ENCODE data around the gene TMEM33.

The TMEM33 gene

GRCh38 chr4:41940834-41941233 is 5.6 kb downstream of the TMEM33 start:
- no peak for DNase-seq

- DNase-seq = no peak
Observed at GRCh38 chr4:41943506-41943905, 8.3 kb downstream of the TMEM33 start.

GRCh38 chr4:41944089-41944488 is 8.9 kb downstream of the TMEM33 start:
- no peak for DNase-seq

GRCh38 chr4:41949531-41949930 is 14.3 kb downstream of the TMEM33 start:
- DNase-seq = no peak

- no peak for DNase-seq
Observed at GRCh38 chr4:41957634-41958033, 22.4 kb downstream of the TMEM33 start.

- DNase-seq = no peak
Observed at GRCh38 chr4:41963105-41963504, 27.9 kb downstream of the TMEM33 start.

- DNase-seq = no peak
Observed at GRCh38 chr4:41964401-41964800, 29.2 kb downstream of the TMEM33 start.

GRCh38 chr4:41967392-41967791 is 32.2 kb downstream of the TMEM33 start:
- no peak for DNase-seq

GRCh38 chr4:41969671-41970070 is 34.4 kb downstream of the TMEM33 start:
- DNase-seq = no peak

GRCh38 chr4:41975341-41975740 is 40.1 kb downstream of the TMEM33 start:
- DNase-seq = no peak

GRCh38 chr4:41976775-41977516 is 41.7 kb downstream of the TMEM33 start:
- no peak for DNase-seq

GRCh38 chr4:41977709-41978108 is 42.5 kb downstream of the TMEM33 start:
- no peak for DNase-seq

- DNase-seq = no peak
Observed at GRCh38 chr4:41981456-41981855, 46.2 kb downstream of the TMEM33 start, which contains the start of gene DCAF4L1. Gene DCAF4L1 (plus strand): TSS chr4:41981756. CDS start chr4:41981793, 37 bp downstream.

GRCh38 chr4:41982716-41983115 is 47.5 kb downstream of the TMEM33 start:
- no peak for DNase-seq

- DNase-seq = no peak
Observed at GRCh38 chr4:41985151-41985550, 49.9 kb downstream of the TMEM33 start.

- DNase-seq = no peak
Observed at GRCh38 chr4:41989994-41990364, 54.8 kb downstream of the TMEM33 start.

GRCh38 chr4:41990365-41991111 is 55.3 kb downstream of the TMEM33 start, which contains the start of gene SLC30A9:
Gene SLC30A9 (plus strand): TSS chr4:41990530. CDS start chr4:41990652, 122 bp downstream.
- DNase-seq = peak; percentile 90

GRCh38 chr4:41991916-41992767 is 56.9 kb downstream of the TMEM33 start:
- no peak for DNase-seq

- no peak for DNase-seq
Observed at GRCh38 chr4:41992967-41993857, 58.0 kb downstream of the TMEM33 start.

GRCh38 chr4:41994461-41994985 is 59.3 kb downstream of the TMEM33 start:
- DNase-seq = no peak

GRCh38 chr4:41998019-41998418 is 62.8 kb downstream of the TMEM33 start:
- DNase-seq = no peak

- no peak for DNase-seq
Observed at GRCh38 chr4:41999321-41999720, 64.1 kb downstream of the TMEM33 start.
